CD4-positive, alpha-beta memory T cell (primary cell): ENCODE measurements around the gene UQCRH. TPM values are rescaled to one million over a fixed set of nuclear protein-coding genes. Genes with fewer than 3 reads are reported as not detected.
A peak's percentile ranks its signal among the peaks of the same experiment; 100 is the strongest.

Experiments used
- CTCF ChIA-PET: fragments of 350-600 bp; sonication (Branson Sonifier 250); formaldehyde crosslinking; loops from one replicate; lab custom pipeline; 2021; ENCODE audit warnings: inconsistent platforms; ENCODE audit not compliant: partially characterized antibody; lab: Charles Lee
- POLR2A ChIA-PET: fragments of 350-600 bp; sonication (Branson Sonifier 250); formaldehyde crosslinking; loops from one replicate; lab custom pipeline; 2021; ENCODE audit not compliant: partially characterized antibody; lab: Charles Lee
- DNase-seq, 5 donors: peaks; one replicate each; pipeline versions ENCODE4 v3.0.0 to v3.0.0-alpha.2; 2020 to 2022; ENCODE audit warnings: mixed read lengths in 1 of 5
- H3K27ac ChIP-seq: one replicate; pipeline ENCODE4 v1.7.0; 2013; ENCODE audit warnings: low read depth, low read length
- H3K27me3 ChIP-seq: 2 replicates; pipeline ENCODE4 v1.7.0; 2013; ENCODE audit warnings: mild to moderate bottlenecking, low read length, moderate library complexity; ENCODE audit not compliant: insufficient read depth
- H3K36me3 ChIP-seq: 2 replicates; pipeline ENCODE4 v1.7.0; 2013; ENCODE audit warnings: mild to moderate bottlenecking, low read length, moderate library complexity; ENCODE audit not compliant: insufficient read depth
- H3K4me1 ChIP-seq: 2 replicates; pipeline ENCODE4 v1.7.0; 2013; ENCODE audit warnings: mild to moderate bottlenecking, low read length, moderate library complexity; ENCODE audit not compliant: insufficient read depth
- H3K4me3 ChIP-seq, 2 donors: one replicate each; pipeline ENCODE4 v1.7.0; 2013; ENCODE audit warnings: low read length in 2 of 2, mild to moderate bottlenecking in 1 of 2
- H3K9me3 ChIP-seq, 2 donors: one replicate each; pipeline ENCODE4 v1.7.0; 2013; ENCODE audit warnings: low read length in 2 of 2, control low read depth in 1 of 2; ENCODE audit not compliant: control insufficient read depth in 1 of 2
- H3K27ac Mint-ChIP-seq, 7 donors: one replicate each; pipeline ENCODE4 v1.8.0; 2020 to 2021; ENCODE audit warnings: mixed read lengths in 7 of 7, mild to moderate bottlenecking in 6 of 7, inconsistent platforms in 3 of 7, moderate library complexity in 3 of 7
- H3K27me3 Mint-ChIP-seq, 2 donors: one replicate each; pipeline ENCODE4 v1.8.0; 2020 to 2021; ENCODE audit warnings: mixed read lengths in 2 of 2
- H3K36me3 Mint-ChIP-seq, 2 donors: one replicate each; pipeline ENCODE4 v1.8.0; 2020 to 2021; ENCODE audit warnings: mixed read lengths in 2 of 2, inconsistent platforms in 1 of 2, mild to moderate bottlenecking in 1 of 2
- H3K4me1 Mint-ChIP-seq, 4 donors: one replicate each; pipeline ENCODE4 v1.8.0; 2020 to 2021; ENCODE audit warnings: mixed read lengths in 4 of 4, mild to moderate bottlenecking in 1 of 4
- H3K4me3 Mint-ChIP-seq, 8 donors: one replicate each; pipeline ENCODE4 v1.8.0; 2020 to 2021; ENCODE audit warnings: mixed read lengths in 8 of 8, mild to moderate bottlenecking in 7 of 8, moderate library complexity in 6 of 8, inconsistent platforms in 3 of 8
- H3K9me3 Mint-ChIP-seq, 8 donors: one replicate each; pipeline ENCODE4 v1.8.0; 2020 to 2021; ENCODE audit warnings: mixed read lengths in 8 of 8, mild to moderate bottlenecking in 5 of 8, inconsistent platforms in 3 of 8, moderate library complexity in 1 of 8
- intact Hi-C: fragments of 100-400 bp; cut with micrococcal nuclease; formaldehyde crosslinking; loops from one replicate; pipeline ENCODE4 v1.15.1; 2023
- polyA plus RNA-seq, 2 donors: library from polyadenylated mRNA; unstranded; fragments of 300-500 nt; fragmentation: Illumina TruSeq; gene quantifications; one replicate each; pipeline ENCODE4 v1.2.3, GENCODE V29; 2021
- total RNA-seq, 2 experiments: library from RNA; stranded (reverse); gene quantifications; one replicate each; pipeline ENCODE4 v1.2.3, GENCODE V29; 2021

UQCRH gene
- total and polyA plus RNA-seq, 4 experiments from 2014 or later = 123 to 272 (median 189) TPM

DNA sequence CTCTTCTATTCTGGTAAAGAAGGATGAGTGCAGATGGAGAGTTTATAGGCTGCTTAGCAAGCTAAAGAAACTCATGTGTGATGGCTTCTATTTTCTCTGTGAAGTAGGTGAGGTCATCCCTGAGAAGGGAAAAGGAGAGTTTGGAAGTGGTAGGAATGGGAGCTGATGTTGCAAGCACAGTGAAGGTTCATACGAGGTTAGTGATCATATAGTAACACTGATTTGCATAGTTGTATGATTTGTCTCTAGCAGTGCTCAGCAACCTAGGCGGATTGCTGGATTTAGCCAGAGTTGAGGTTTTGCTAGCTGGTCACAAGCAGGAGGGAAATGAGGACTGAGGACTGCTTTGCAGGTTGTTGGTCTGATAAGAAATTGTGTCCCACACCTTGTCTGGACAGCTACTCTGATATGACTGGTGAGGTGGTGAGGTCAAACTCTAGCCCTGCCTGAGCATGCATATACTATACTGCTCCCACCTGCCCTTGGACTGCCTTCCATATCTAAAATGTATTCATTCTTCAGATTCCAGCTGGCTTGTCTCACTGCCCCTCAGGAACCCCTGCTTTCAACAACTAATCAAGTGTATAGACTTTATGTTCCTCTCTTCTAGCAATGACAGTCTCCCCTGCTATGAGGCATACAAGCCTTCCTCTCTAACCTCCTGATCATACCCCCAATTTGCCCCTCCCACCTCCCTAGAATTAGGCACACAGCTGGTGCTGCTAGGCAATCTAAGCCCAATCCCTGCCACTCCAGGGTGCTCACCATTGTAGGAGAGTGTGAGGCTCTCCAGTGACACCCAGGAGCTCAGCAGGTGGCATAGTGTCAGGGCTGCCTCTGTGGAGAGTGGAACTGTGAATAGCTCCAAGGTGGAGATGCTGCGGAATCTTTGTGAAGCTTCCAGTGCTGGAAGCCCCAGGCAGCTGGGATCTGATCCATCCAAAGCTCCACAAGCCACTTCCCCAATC, 18.6 kb upstream of the UQCRH start:
- Histone ChIP-seq H3K4me3 (no peak overlapping the region), H3K27me3 (no peaks in the 10 kb centered on the region), H3K9me3 (no peaks in the 10 kb centered on the region), H3K27ac (no peak overlapping the region), H3K36me3 (peaks cover 11% of the 10 kb centered on the region), H3K4me1 (no peaks in the 10 kb centered on the region)
- ChIA-PET POLR2A (interaction anchor here (2.0 kb wide), 1 partner anchor 19 kb away, joined by 9 read pairs; the partner anchor contains the start of genes LRRC41 and UQCRH), CTCF (interaction anchor here (2.7 kb wide), 1 partner anchor 63 kb away, joined by 13 read pairs; no protein-coding TSS in a partner anchor)
- Mint-ChIP-seq H3K4me1 (peaks cover 4 to 14% (median 5%) of the 10 kb centered on the region in 4 donors), H3K27ac (peak overlapping the region in 5 of 7 donors; percentile 30 to 75 (median 61)), H3K27me3 (no peaks in the 10 kb centered on the region), H3K9me3 (no peaks in the 10 kb centered on the region), H3K4me3 (no peak overlapping the region), H3K36me3 (peaks cover 32 to 47% of the 10 kb centered on the region in 2 donors)
- intact Hi-C loops = no loop called here
- DNase-seq = no peak

GRCh38 chr1:46285730-46286477, 17.6 kb upstream of the UQCRH start:
- peak overlapping the region in 1 of 8 donors; percentile 40 for H3K4me3 Mint-ChIP-seq
- Histone ChIP-seq H3K36me3 (peaks cover 7% of the 10 kb centered on the region), H3K27ac (no peak overlapping the region), H3K27me3 (no peaks in the 10 kb centered on the region), H3K4me1 (no peaks in the 10 kb centered on the region), H3K4me3 (no peak overlapping the region), H3K9me3 (no peaks in the 10 kb centered on the region)
- CTCF ChIA-PET = interaction anchor here (2.7 kb wide), 1 partner anchor 62 kb away, joined by 13 read pairs; no protein-coding TSS in a partner anchor
- H3K27ac Mint-ChIP-seq = peak overlapping the region in 4 of 7 donors; percentile 36 to 49 (median 43)
- H3K9me3 Mint-ChIP-seq = no peaks in the 10 kb centered on the region
- intact Hi-C loops = no loop called here
- H3K36me3 Mint-ChIP-seq = peaks cover 27 to 43% of the 10 kb centered on the region in 2 donors
- DNase-seq = peak in 1 of 5 donors; percentile 7
- H3K27me3 Mint-ChIP-seq = no peaks in the 10 kb centered on the region
- H3K4me1 Mint-ChIP-seq = peaks cover 4 to 14% (median 5%) of the 10 kb centered on the region in 4 donors
- POLR2A ChIA-PET = interaction anchor here (2.0 kb wide), 1 partner anchor 18 kb away, joined by 9 read pairs; the partner anchor contains the start of genes LRRC41 and UQCRH

DNA sequence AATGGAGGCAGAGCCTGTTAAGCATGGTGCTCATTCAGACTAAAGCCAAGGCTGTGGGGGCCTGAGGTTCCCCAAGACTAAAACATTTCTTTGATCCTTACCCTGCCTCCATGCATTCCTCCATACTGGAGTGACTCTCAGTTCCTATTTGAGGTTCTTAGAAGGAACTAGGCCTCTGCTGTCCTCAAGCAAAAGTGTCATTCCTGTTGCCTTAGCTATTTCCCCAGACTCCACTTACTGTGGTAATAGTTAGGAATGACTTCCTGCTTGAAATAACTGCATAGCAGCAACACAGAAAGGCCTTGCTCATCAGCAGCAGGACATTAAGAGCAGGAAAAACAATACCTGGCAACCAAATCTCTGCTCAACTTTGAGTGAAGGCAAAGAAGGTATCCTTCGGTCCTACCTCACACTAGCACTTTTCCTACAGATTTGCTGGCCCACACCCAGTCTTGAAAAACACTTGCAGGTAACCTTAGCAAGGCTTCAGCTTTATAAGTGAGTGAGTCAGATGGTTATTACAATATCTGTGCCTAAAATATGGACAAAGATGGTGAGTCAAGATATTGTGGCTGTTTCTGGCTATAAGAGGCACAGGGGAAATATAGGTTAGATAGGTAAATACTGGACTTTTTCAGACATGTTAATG, 14.9 kb upstream of the UQCRH start:
- Histone ChIP-seq H3K27ac (no peak overlapping the region), H3K36me3 (peaks cover 5% of the 10 kb centered on the region), H3K4me1 (no peaks in the 10 kb centered on the region), H3K9me3 (no peaks in the 10 kb centered on the region), H3K4me3 (no peak overlapping the region), H3K27me3 (no peaks in the 10 kb centered on the region)
- CTCF ChIA-PET = no interaction called here
- POLR2A ChIA-PET = no interaction called here
- Mint-ChIP-seq H3K9me3 (no peaks in the 10 kb centered on the region), H3K27me3 (no peaks in the 10 kb centered on the region), H3K4me3 (no peak overlapping the region), H3K27ac (peak overlapping the region in 2 of 7 donors; percentile 7 to 81), H3K4me1 (peaks cover 2 to 14% (median 5%) of the 10 kb centered on the region in 4 donors), H3K36me3 (peaks cover 14 to 32% of the 10 kb centered on the region in 2 donors)
- DNase-seq = no peak
- intact Hi-C loops = no loop called here

DNA sequence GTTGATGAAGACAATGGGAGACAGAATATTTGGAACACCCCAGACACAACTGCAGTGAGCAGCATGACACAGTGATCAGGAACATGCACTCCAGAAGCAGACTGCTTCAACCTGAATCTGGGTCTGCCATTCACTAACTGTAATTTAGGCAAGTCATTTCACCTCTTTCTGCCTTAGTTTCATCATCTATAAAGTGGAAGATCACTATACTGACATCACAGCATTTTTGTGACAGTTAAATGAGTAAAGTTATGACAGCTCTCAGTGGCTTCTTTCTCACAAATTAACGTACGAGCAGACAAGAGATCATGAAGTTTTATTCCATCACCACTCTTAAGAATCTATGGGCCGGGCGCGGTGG, 14.4 kb upstream of the UQCRH start:
- no peak overlapping the region for H3K27ac ChIP-seq
- CTCF ChIA-PET = no interaction called here
- no peak overlapping the region for H3K4me3 Mint-ChIP-seq
- DNase-seq = no peak
- peaks cover 14 to 29% of the 10 kb centered on the region in 2 donors for H3K36me3 Mint-ChIP-seq
- H3K27me3 ChIP-seq = no peaks in the 10 kb centered on the region
- no peaks in the 10 kb centered on the region for H3K9me3 Mint-ChIP-seq
- H3K4me1 ChIP-seq = no peaks in the 10 kb centered on the region
- peak overlapping the region in 1 of 7 donors; percentile 81 for H3K27ac Mint-ChIP-seq
- H3K36me3 ChIP-seq = peaks cover 6% of the 10 kb centered on the region
- H3K9me3 ChIP-seq = no peaks in the 10 kb centered on the region
- H3K4me3 ChIP-seq = no peak overlapping the region
- H3K4me1 Mint-ChIP-seq = peaks cover 2 to 14% (median 5%) of the 10 kb centered on the region in 4 donors
- intact Hi-C loops = no loop called here
- no peaks in the 10 kb centered on the region for H3K27me3 Mint-ChIP-seq
- POLR2A ChIA-PET = no interaction called here

DNA sequence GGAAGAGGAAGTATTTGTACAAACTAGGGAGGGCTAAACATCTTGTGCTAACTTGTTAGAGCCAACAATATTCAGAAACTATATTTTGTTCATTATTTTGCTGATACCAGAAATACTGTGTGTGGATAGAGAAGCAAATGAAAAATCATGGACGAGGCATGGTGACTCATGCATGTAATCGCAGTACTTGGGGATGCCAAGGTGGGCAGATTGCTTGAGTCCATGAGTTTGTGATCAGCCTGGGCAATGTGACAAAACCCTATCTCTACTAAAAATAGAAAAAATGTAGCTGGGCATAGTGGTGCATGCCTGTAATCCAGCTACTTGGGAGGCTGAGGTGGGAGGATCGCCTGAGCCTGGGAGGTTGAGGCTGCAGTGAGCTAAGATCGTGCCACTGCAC, 13.5 kb upstream of the UQCRH start:
- Mint-ChIP-seq H3K9me3 (no peaks in the 10 kb centered on the region), H3K4me3 (no peak overlapping the region), H3K4me1 (peaks cover 2 to 14% (median 5%) of the 10 kb centered on the region in 4 donors), H3K36me3 (peaks cover 11 to 23% of the 10 kb centered on the region in 2 donors), H3K27me3 (no peaks in the 10 kb centered on the region), H3K27ac (peak overlapping the region in 1 of 7 donors; percentile 10)
- no peak for DNase-seq
- CTCF ChIA-PET = interaction anchor here (0.8 kb wide), 1 partner anchor 13 kb away, joined by 4 read pairs; the partner anchor contains the start of genes LRRC41 and UQCRH
- H3K4me1 ChIP-seq = no peaks in the 10 kb centered on the region
- no peak overlapping the region for H3K4me3 ChIP-seq
- intact Hi-C loops = no loop called here
- H3K36me3 ChIP-seq = peaks cover 10% of the 10 kb centered on the region
- no peaks in the 10 kb centered on the region for H3K27me3 ChIP-seq
- POLR2A ChIA-PET = interaction anchor here (1.3 kb wide), 1 partner anchor 14 kb away, joined by 4 read pairs; the partner anchor contains the start of genes LRRC41 and UQCRH
- H3K27ac ChIP-seq = no peak overlapping the region
- H3K9me3 ChIP-seq = no peaks in the 10 kb centered on the region

GRCh38 chr1:46295306-46295705, 8.2 kb upstream of the UQCRH start:
- ChIA-PET CTCF (no interaction called here), POLR2A (interaction anchor here (3.3 kb wide), 1 partner anchor 8 kb away, joined by 10 read pairs; the partner anchor contains the start of genes LRRC41 and UQCRH)
- Histone ChIP-seq H3K4me3 (no peak overlapping the region), H3K9me3 (no peaks in the 10 kb centered on the region), H3K4me1 (no peaks in the 10 kb centered on the region), H3K27me3 (no peaks in the 10 kb centered on the region), H3K36me3 (peaks cover 25% of the 10 kb centered on the region), H3K27ac (no peak overlapping the region)
- Mint-ChIP-seq H3K27ac (peak overlapping the region in 1 of 7 donors; percentile 7), H3K4me1 (peaks cover under 1 to 2% (median 2%) of the 10 kb centered on the region in 4 donors), H3K27me3 (no peaks in the 10 kb centered on the region), H3K36me3 (peaks cover 25 to 35% of the 10 kb centered on the region in 2 donors), H3K9me3 (no peaks in the 10 kb centered on the region), H3K4me3 (no peak overlapping the region)
- intact Hi-C loops = no loop called here
- no peak for DNase-seq
